Bronchial epithelial cell (primary cell): ENCODE data around the gene LIMK2. TPM values are rescaled to one million over a fixed set of nuclear protein-coding genes. Genes with fewer than 3 reads are reported as not detected.
A peak's percentile ranks its signal among the peaks of the same experiment; 100 is the strongest.
"Not testable (repeated sequence)": the region's sequence is repeated elsewhere in the genome, so short reads cannot be mapped to it uniquely, and the experiment has no call there.

Experiments
- DNase-seq: peaks from one replicate; pipeline ENCODE4 v3.0.0-alpha.2; 2010; ENCODE audit warnings: low read depth
- FAIRE-seq: peaks from 2 replicates; lab custom pipeline; 2011; peaks lifted over from hg19 to GRCh38; lab: Jason Lieb, UNC
- H3K27me3 ChIP-seq: 2 replicates; pipeline ENCODE4 v1.5.1; 2011; ENCODE audit warnings: low read length; ENCODE audit not compliant: control insufficient read depth, insufficient read depth
- H3K36me3 ChIP-seq: 2 replicates; pipeline ENCODE4 v1.5.1; 2011; ENCODE audit warnings: low read length; ENCODE audit not compliant: control insufficient read depth, insufficient read depth
- H3K4me3 ChIP-seq: 2 replicates; pipeline ENCODE4 v1.5.1; 2011; ENCODE audit warnings: mild to moderate bottlenecking, low read depth, low read length, control low read depth
- total RNA-seq: library from RNA; depleted of rRNA; stranded (reverse); fragments of >200 nt; gene quantifications from 2 replicates; pipeline ENCODE4 v1.2.1, GENCODE V29; 2014
- TF ChIP-seq, protein P1 (sequence below): IDR thresholded peaks from 2 replicates; pipeline ENCODE4 v1.5.1; 2011; ENCODE audit warnings: mild to moderate bottlenecking, moderate library complexity, low read length, control low read depth, inconsistent platforms; ENCODE audit not compliant: insufficient read depth, severe bottlenecking

The LIMK2 gene
- total RNA-seq, 1 donor from 2014 or later: 121 TPM

DNA sequence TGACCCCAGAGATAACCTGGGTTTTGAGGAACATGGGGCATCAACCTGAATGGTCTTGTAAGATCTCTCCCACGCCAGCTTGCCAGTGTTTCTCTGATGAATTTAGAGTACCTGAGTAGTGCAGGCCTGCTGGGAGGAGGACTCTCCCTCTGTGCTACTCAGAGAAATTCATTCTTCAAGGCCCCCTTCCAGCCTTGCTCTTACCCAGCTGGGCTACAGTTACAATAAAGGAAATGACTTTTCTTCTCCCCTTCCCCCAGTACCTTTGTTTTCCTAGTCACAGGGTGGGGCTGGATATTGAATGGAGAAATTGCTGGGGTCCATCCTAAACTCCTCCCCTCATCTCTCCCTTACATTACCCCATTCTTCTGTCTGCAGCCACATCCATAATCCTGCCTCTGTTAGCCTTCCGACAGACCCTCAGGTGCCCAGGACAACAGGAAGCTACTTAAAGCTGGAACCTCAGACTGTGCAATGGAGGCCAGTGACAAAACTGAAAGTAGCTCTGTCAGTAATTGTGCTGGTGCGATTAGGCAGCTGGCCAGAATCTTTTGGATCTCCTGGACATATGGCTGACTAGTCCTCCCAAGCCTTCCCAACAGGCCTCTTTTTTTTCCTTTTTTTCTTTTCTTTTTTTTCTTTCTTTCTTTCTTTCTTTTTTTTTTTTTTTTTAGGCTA is 17.4 kb downstream of the LIMK2 start:
- Histone ChIP-seq H3K36me3 (peaks cover 3% of the 10 kb centered on the region), H3K4me3 (no peak overlapping the region), H3K27me3 (no peaks in the 10 kb centered on the region)
- FAIRE-seq: no peak
- TF ChIP-seq, protein P1, sequence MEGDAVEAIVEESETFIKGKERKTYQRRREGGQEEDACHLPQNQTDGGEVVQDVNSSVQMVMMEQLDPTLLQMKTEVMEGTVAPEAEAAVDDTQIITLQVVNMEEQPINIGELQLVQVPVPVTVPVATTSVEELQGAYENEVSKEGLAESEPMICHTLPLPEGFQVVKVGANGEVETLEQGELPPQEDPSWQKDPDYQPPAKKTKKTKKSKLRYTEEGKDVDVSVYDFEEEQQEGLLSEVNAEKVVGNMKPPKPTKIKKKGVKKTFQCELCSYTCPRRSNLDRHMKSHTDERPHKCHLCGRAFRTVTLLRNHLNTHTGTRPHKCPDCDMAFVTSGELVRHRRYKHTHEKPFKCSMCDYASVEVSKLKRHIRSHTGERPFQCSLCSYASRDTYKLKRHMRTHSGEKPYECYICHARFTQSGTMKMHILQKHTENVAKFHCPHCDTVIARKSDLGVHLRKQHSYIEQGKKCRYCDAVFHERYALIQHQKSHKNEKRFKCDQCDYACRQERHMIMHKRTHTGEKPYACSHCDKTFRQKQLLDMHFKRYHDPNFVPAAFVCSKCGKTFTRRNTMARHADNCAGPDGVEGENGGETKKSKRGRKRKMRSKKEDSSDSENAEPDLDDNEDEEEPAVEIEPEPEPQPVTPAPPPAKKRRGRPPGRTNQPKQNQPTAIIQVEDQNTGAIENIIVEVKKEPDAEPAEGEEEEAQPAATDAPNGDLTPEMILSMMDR: no peak
- DNase-seq: no peak

DNA sequence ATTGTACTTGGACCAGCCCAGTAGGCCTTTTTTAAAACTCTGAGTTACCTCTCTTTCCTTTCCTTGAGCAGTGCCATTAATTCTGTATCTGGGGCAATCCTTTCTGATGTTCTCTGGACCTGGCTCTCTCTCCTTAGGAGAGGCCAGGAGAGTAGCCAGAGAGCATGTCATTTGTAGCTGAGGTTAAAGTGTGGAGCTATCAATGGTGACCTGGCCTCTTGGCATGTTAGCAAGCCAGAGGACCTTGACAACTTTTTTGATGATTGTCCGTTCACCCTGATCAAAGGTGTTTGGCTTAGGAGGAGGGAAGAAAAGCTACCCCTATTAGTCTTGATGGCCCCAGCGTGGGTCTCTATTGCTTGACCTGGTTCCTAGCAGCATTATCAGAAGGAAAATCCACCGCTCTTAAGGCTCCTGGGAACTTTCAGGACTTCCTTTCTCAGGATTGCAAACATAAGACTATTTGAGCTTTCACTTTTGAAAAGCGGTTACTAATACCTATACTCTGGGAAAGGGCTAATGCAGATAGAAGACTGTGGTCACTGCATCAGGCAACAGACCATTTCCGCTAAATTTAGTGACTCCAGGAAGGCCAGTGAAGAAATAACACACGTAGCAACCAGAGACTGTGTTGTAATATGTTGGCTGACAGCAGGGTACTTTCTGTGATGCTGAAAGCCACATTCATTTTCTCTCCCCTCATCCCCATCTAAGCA is 18.2 kb downstream of the LIMK2 start:
- H3K27me3 ChIP-seq: no peaks in the 10 kb centered on the region
- TF ChIP-seq, protein P1: no peak
- FAIRE-seq (no peak), DNase-seq (no peak)
- H3K4me3 ChIP-seq: no peak overlapping the region
- peaks cover 3% of the 10 kb centered on the region for H3K36me3 ChIP-seq

DNA sequence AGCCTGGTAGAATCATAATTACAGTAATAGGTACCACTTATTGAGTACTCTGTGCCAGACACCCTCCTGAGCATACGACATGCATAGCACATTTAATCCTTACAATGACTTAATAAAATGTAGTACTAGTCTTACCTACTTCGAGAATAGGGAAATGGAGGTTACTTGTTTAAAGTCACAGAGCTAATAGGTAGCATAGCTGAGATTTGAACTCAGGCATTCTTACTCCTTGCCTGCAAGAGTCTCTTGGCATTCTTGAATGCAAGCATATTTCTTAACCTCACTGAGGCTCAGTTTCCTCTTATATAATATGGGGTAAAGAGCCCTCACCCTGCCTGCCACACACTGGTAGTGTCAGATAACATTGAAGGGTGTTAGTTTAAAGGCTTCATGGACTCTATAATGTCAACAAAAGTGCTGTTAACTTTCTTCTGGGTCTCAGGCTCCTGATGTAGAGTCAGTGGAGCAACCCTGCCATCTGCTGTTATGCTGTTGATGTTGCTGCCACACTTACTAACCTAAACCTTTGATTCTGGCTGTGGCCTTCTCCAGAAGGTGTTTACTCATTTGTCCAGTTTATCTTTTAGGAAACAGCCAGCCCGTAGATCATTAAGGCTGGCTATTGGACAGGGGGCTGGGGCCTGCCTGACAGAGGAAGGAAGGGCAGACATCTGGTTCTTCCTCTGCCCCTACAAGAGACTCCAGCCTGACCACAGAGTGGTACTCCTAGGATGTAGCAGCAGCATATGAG is 18.9 kb downstream of the LIMK2 start:
- FAIRE-seq (no peak), DNase-seq (peak; percentile 54)
- TF ChIP-seq, protein P1: peak; percentile 78

DNA sequence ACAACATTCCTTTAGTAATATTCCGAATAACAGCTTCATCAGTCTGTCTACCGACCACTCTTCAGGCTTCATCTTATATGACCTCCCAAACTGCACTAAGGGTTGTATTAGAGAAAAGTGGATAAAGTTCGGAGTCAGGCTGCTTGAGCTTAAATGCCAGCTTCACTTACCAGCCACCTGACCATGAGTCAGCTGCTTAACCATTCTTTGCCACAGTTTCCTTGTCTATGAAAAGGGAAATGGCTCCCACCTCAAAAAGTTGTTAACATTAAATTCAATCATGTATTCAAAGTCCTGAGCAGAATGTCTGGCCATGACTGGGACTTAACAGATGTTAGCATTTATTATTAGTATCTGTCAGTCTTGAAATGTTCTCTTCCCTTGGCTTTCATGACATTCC is 20.9 kb downstream of the LIMK2 start:
- H3K36me3 ChIP-seq: peaks cover 1% of the 10 kb centered on the region
- H3K27me3 ChIP-seq: no peaks in the 10 kb centered on the region
- DNase-seq (no peak), FAIRE-seq (no peak)
- TF ChIP-seq, protein P1: no peak
- no peak overlapping the region for H3K4me3 ChIP-seq

More for the DNA sequence above, 18.9 kb downstream of the LIMK2 start:
- no peaks in the 10 kb centered on the region for H3K27me3 ChIP-seq
- no peak overlapping the region for H3K4me3 ChIP-seq
- H3K36me3 ChIP-seq: peaks cover 3% of the 10 kb centered on the region

DNA sequence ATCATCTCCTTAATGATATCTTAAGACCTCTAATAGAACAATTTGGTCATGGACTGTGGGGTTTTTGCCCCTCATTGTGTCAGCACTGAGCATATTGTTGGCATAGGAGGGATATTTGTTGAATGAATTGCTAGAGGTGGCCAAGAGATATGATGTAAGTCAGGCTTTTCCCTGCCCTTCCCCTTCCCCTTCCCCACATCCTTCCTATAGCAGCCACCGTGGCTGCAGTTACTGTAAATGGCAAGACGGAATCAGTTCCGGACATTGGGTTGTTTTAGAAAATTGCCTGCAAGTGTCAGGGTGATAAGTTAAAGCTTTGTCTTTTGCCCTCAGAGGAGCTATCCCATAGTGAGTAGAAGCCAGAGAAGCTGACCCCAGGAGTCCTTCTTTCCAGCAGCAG is 23.0 kb downstream of the LIMK2 start:
- Histone ChIP-seq H3K4me3 (no peak overlapping the region), H3K36me3 (peaks cover 1% of the 10 kb centered on the region), H3K27me3 (no peaks in the 10 kb centered on the region)
- no peak for FAIRE-seq
- DNase-seq: no peak
- TF ChIP-seq, protein P1: no peak

DNA sequence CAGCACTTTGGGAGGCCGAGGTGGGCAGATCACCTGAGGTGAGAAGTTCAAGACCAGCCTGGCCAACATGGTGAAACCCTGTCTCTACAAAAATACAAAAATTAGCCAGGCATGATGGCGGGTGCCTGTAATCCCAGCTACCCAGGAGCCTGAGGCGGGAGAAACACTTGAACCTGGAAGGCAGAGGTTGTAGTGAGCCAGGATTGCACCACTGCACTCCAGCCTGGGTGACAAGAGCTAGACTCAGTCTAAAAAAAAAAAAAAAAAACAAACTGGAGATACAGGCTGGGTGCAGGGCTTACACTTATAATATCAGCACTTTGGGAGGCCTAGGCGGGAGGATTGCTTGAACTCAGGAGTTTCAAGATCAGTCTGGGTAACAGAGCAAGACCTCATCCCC is 23.9 kb downstream of the LIMK2 start:
- not testable (repeated sequence) for H3K27me3 ChIP-seq, FAIRE-seq, DNase-seq, H3K36me3 ChIP-seq, H3K4me3 ChIP-seq
